Testis (tissue), 3 donors: Measurements from ENCODE around the gene SHLD1. TPM values are rescaled to one million over a fixed set of nuclear protein-coding genes. Genes with fewer than 3 reads are reported as not detected.
"Not testable (repeated sequence)": the region's sequence is repeated elsewhere in the genome, so short reads cannot be mapped to it uniquely, and the experiment has no call there.

Experiments
- DNase-seq: peaks from one replicate; pipeline ENCODE4 v3.0.0-alpha.2; 2019
- H3K27ac ChIP-seq, 2 donors: fragments of 200-600 bp; sonication (generic); one replicate each; pipeline ENCODE4 v1.5.1; 2019
- H3K27me3 ChIP-seq: fragments of 200-600 bp; sonication (generic); one replicate; pipeline ENCODE4 v1.5.1; 2019
- H3K36me3 ChIP-seq: fragments of 200-600 bp; sonication (generic); one replicate; pipeline ENCODE4 v1.5.1; 2017; ENCODE audit warnings: low read depth; ENCODE audit errors: missing control alignments
- H3K4me1 ChIP-seq: fragments of 200-600 bp; sonication (generic); one replicate; pipeline ENCODE4 v1.5.1; 2019
- H3K4me3 ChIP-seq, 2 donors: fragments of 200-600 bp; sonication (generic); one replicate each; pipeline ENCODE4 v1.5.1; 2017 to 2019
- H3K9me3 ChIP-seq: fragments of 200-600 bp; sonication (generic); one replicate; pipeline ENCODE4 v1.5.1; 2017
- POLR2A ChIP-seq: fragments of 450-650 bp; IDR thresholded peaks from one replicate; pipeline ENCODE4 v1.6.1; 2017; ENCODE audit warnings: antibody characterized with exemption, mild to moderate bottlenecking, moderate library complexity
- WGBS, 2 donors: methylation state at CpG; one replicate each; pipeline ENCODE4 v1.1.5; 2018; 5-methylcytosine and 5-hydroxymethylcytosine counted together
- intact Hi-C: fragments of 100-400 bp; cut with DNase I; formaldehyde crosslinking; loops from one replicate; pipeline ENCODE4 v1.15.1; 2023; ENCODE audit warnings: low total_unique reads
- polyA plus RNA-seq: library from polyadenylated mRNA; stranded (reverse); fragments of 350-450 nt; fragmentation: Illumina TruSeq; extraction: RNeasy Lipid Tissue Mini Kit (QIAGEN cat#74804); gene quantifications from one replicate; pipeline ENCODE4 v1.2.3, GENCODE V29; 2014; ENCODE audit warnings: low read depth, low replicate concordance; ENCODE audit not compliant: insufficient read depth
- total RNA-seq, 2 donors: library from RNA; depleted of rRNA; stranded (reverse); fragments of >200 nt; gene quantifications; one replicate each; pipeline ENCODE4 v1.2.3, GENCODE V29; 2016
- TF ChIP-seq, protein P1 (sequence below), 3 experiments: fragments of 450-650 bp in 2 of 3; fragments of 200-600 bp in 1 of 3; sonication (generic) in 1 of 3; IDR thresholded peaks; one replicate each; pipeline ENCODE4 v1.5.1; 2016 to 2019; ENCODE audit warnings: antibody characterized with exemption in 3 of 3, mild to moderate bottlenecking in 2 of 3, moderate library complexity in 1 of 3

Gene SHLD1
- total and polyA plus RNA-seq, 3 donors from 2014 or later = 2.2 to 6.0 (median 5.4) TPM

DNA sequence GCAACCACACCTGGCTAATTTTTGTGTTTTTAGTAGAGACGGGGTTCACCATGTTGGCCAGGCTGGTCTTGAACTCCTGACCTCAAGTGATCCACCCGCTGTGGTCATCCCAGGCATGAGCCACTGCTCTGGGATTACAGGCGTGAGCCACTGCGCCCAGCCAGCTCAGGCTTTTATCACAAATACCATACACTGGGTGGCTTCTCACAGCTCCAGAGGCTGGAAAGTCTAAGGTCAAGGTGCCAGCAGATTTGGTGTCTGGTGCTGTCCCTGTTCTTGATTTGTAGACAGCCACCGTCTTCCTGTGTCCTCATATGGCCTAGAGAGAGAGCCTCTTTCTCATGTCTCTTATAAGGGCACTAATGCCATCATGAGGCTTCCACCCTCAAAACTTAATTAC is 25.9 kb downstream of the SHLD1 start:
- H3K9me3 ChIP-seq = no peaks in the 10 kb centered on the region
- no peaks in the 10 kb centered on the region for H3K36me3 ChIP-seq
- WGBS, 2 donors = 91 to 95% methylated on average over 3 to 5 of the region's 5 CpGs
- TF ChIP-seq, protein P1, sequence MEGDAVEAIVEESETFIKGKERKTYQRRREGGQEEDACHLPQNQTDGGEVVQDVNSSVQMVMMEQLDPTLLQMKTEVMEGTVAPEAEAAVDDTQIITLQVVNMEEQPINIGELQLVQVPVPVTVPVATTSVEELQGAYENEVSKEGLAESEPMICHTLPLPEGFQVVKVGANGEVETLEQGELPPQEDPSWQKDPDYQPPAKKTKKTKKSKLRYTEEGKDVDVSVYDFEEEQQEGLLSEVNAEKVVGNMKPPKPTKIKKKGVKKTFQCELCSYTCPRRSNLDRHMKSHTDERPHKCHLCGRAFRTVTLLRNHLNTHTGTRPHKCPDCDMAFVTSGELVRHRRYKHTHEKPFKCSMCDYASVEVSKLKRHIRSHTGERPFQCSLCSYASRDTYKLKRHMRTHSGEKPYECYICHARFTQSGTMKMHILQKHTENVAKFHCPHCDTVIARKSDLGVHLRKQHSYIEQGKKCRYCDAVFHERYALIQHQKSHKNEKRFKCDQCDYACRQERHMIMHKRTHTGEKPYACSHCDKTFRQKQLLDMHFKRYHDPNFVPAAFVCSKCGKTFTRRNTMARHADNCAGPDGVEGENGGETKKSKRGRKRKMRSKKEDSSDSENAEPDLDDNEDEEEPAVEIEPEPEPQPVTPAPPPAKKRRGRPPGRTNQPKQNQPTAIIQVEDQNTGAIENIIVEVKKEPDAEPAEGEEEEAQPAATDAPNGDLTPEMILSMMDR (IDR thresholded peaks at IDR 0.05) = no peak
- TF ChIP-seq POLR2A = no peak
- no peaks in the 10 kb centered on the region for H3K27me3 ChIP-seq
- H3K27ac ChIP-seq = no peak overlapping the region
- no peak overlapping the region for H3K4me3 ChIP-seq
- H3K4me1 ChIP-seq = no peaks in the 10 kb centered on the region
- intact Hi-C loops = no loop called here
- no peak for DNase-seq

DNA sequence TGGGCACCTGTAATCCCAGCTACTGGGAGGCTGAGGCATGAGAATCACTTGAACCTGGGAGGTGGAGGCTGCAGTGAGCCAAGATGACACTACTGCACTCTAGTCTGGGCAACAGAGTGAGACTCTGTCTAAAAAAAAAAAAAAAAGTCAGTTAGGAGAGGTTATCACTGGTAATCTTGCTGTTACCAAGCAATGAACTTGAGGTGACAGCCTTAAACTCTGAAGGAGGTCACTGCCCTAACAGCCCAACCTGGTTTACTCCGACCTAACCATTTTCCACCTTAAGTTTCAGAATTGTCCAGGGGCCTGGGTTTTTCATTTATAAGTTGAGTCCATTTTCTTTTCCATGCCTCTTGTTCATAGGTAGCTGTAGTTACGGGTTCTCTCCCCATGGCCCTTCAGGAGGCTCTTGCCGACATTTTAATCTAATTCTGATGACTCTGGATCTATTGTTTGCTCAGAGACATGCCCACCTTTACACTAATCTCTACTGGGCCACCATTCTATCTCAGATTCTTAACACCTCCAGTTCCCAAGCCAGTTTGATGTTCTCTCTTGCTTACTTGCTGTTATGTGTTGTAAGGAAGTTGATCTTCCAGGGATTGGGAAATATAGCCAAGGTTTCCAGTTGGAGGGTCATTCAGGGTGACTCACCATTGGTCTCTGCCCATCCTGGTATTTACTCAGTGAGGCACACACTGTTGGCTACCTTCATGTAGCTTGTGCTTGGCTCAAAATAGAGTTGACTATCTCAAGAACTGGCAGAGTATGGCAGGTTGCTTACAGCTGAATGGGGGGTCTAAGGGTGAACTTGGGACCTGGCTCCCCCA is 29.1 kb downstream of the SHLD1 start:
- H3K27me3 ChIP-seq = no peaks in the 10 kb centered on the region
- no peaks in the 10 kb centered on the region for H3K36me3 ChIP-seq
- DNase-seq = no peak
- no peak overlapping the region for H3K27ac ChIP-seq
- no peaks in the 10 kb centered on the region for H3K9me3 ChIP-seq
- TF ChIP-seq POLR2A = no peak
- TF ChIP-seq, protein P1 (IDR thresholded peaks at IDR 0.05) = no peak
- H3K4me1 ChIP-seq = no peaks in the 10 kb centered on the region
- no peak overlapping the region for H3K4me3 ChIP-seq
- WGBS, 2 donors = 83 to 98% methylated on average over 3 of the region's 3 CpGs
- intact Hi-C loops = no loop called here

DNA sequence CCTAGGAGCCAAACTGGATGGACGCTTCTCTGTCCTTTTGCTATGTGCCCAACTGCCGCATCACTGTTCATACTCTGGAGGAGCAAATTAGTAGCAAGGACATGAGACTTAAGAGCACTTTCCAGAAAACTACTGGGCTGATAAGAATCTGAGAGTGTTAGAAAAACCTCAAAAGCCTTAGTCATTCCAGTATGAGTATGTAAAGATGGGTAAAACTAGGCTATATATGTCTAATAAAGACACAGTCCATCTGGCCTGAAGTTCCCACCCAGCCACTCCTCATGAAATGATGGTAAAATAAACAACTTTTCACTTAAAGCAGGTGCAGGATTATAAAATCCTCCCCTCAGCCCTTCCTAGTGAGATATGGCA is 30.6 kb downstream of the SHLD1 start:
- no peak for DNase-seq
- no peaks in the 10 kb centered on the region for H3K4me1 ChIP-seq
- no peaks in the 10 kb centered on the region for H3K9me3 ChIP-seq
- 92 to 95% methylated on average over 2 of the region's 2 CpGs for WGBS, 2 donors
- no peaks in the 10 kb centered on the region for H3K36me3 ChIP-seq
- H3K27me3 ChIP-seq = no peaks in the 10 kb centered on the region
- intact Hi-C loops = no loop called here
- TF ChIP-seq, protein P1 (IDR thresholded peaks at IDR 0.05) = no peak
- TF ChIP-seq POLR2A = no peak
- no peak overlapping the region for H3K4me3 ChIP-seq
- H3K27ac ChIP-seq = no peak overlapping the region

DNA sequence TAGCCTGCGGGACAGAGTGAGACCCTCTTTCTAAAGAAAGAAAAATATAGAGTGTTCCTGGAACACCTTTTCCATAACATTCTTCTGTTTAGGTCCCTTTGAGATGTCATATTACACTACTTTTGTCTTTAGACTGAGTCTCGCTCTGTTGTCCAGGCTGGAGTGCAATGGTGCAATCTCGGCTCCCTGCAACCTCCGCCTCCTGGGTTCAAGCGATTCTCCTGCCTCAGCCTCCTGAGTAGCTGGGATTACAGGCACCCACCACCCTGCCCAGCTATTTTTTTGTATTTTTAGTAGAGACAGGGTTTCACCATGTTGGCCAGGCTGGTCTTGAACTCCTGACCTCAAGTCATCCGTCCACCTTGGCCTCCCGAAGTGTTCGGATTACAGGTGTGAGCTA is 31.2 kb downstream of the SHLD1 start:
- H3K4me1 ChIP-seq, H3K27me3 ChIP-seq, H3K27ac ChIP-seq, intact Hi-C loops, DNase-seq, H3K4me3 ChIP-seq, H3K9me3 ChIP-seq, H3K36me3 ChIP-seq: not testable (repeated sequence)
- 86% methylated on average over 8 of the region's 8 CpGs for WGBS, 2 donors

DNA sequence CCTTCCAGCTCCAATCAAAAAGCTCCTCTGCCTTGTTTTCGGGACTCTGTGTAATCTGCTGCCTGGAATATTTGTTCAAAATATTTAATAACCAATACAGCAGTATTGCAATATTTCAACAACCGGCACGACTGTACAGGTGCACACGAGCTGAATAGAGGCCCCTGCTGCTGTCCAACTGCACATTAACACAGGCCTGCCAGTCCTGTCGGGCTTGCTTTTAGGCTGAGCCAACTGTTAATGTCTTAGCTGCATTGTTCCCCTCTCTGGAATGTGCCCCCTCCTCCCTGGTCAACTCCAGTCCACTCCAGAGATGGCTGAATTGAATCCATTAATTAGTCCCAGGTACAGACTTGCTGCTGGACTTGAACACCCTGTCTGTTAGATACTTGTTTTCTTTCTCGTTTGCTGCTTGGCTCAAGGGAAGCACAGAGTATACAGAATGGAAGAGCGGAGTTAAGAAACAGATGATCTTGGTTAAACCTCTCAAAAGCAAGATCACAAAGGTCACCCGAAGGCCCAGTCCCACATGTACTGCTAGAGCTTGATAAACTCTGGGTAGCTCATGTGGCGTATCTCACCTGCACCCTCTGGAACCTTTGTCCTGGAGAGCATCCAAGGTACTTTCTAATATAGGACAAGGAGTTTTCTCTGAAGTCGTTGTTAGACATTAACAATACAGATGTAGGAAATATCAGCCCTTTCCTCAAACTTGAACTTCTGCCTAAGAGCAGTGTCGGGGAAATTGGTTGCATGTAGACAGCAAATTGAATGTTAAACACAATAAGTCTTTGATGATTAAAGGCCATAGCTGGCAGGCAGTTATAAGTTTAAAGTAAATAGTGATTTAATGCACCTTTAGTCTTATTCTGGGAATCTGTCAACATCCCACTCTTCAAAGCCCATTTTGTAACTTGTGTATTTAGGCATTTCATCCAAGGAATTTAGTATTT is 31.9 kb downstream of the SHLD1 start:
- Histone ChIP-seq H3K4me3 (no peak overlapping the region), H3K27me3 (no peaks in the 10 kb centered on the region), H3K9me3 (no peaks in the 10 kb centered on the region), H3K36me3 (no peaks in the 10 kb centered on the region), H3K4me1 (no peaks in the 10 kb centered on the region), H3K27ac (no peak overlapping the region)
- 58 to 59% methylated on average over 11 of the region's 11 CpGs for WGBS, 2 donors
- no peak for DNase-seq
- no peak for TF ChIP-seq POLR2A
- TF ChIP-seq, protein P1 (IDR thresholded peaks at IDR 0.05) = no peak
- intact Hi-C loops = no loop called here
